ENCODE results near the gene ABCC5.
A peak's percentile ranks its signal among the peaks of the same experiment; 100 is the strongest.
"Not testable (repeated sequence)": the region's sequence is repeated elsewhere in the genome, so short reads cannot be mapped to it uniquely, and the experiment has no call there.

ABCC5 gene

DNA sequence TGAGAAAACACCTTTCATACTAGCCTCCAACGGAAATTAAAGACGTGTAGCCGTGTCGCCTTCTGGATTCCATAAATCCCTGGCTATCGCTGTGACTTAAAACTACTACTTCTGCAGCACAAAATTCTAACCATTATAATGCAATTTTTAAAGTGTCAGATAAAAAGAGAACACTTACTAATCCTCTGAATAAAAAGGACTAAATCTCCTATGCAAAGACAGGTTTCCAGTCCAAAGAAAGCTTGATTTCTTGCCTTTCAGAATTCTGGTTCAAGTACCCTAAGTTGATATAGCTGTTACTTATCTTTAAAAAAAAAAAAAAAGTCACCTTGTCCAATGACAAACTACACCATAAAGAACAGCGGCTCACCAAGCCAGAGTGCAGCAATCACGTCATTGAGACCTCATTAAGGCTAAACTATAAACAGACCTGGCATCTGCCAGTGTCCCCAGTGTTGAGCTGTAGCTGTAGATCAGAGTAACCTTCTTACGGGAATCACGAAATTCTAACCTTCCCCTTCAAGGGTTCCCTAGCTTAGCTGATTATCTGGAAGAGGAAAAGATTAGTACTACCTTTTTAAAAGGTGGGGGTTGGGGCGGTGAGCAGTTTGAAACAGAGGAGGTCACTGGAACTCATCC, 2.2 kb downstream of the ABCC5 start:
- ATAC-seq = no peak

DNA sequence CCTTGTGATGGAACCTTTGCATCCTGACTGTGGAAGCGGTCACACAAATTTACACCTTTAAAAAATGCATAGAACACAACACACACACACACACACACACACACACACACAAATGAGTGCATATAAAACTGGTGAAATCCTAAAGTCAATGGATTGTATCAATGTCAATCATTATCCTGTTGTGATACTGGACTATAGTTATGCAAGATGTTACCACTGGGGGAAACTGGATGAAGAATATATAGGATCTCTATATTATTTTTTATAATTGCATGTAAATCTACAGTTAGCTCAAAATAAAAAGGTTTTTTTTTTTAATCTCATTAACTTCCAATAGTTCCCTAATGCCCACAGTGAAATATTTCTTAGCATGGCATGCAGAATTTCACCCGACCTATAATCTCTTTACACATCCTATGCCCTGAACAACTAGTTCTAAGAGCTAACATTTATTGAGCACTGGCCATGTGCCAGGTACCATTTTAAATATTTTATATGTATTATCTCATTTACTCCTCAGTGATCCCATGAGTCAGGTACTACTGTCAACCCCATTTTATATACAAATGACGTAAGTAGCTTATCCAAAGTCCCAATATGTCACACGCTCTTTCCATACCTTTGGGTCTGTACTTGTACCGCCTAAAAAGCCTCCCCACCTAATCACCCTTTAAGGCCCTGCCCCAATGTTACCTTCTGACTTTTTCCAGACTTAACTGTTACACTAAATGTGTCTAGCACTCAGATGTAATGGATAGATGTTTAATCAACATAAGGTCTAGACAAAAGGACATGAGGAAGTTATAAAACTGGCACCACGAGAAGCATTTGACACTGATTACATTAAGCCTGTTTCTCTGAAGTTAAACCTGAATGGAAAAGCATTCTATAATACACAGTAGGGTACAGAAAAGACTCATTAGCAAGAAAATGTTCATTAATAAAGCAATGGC, 5.5 kb downstream of the ABCC5 start:
- ATAC-seq = no peak

DNA sequence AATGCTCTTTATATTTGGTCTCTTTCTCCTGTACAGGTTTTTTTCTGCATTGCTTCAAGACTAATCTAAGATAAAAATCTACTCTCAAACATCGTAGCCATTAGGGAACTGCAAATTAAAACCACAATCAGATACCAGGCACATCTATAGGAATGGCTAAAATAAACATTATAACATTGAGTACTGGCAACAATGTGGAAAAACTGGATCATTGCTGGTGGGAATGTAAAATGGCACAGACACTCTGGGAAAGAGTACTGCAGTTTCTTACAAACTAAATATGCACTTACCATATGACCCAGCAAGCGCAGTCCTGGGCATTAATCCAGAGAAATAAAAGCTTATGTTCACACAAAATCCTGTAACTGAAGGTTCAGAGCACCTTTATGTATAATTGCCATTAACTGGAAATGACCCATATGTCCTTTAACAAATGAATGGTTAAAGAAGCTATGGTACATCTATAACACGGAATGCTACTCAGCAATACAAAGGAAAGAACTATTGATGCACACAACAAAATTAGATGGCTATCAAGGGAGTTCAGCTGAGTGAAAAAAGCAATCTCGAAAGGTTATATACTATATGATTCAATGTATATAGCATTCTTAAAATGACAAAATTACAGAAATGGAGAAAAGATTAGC, 6.3 kb downstream of the ABCC5 start:
- no peak for ATAC-seq

DNA sequence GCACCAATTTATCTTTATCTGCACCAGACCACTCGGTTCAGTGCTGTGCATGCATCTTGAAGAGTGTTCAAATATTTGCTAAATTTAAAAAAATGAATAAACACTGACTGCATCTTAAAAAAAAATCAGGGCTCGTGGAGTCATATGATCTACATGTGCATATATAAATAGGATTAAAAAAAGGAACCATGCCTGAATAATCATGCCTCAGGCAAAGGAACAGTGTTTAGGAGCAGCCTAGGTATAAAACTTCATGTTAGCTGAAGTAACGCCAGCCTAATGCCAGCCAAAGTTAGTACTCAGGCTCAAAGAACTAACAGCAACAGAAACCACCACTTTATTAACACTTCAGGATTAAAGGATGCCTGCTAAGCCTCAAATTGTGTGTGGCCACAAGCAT, 9.5 kb downstream of the ABCC5 start:
- ATAC-seq = no peak

DNA sequence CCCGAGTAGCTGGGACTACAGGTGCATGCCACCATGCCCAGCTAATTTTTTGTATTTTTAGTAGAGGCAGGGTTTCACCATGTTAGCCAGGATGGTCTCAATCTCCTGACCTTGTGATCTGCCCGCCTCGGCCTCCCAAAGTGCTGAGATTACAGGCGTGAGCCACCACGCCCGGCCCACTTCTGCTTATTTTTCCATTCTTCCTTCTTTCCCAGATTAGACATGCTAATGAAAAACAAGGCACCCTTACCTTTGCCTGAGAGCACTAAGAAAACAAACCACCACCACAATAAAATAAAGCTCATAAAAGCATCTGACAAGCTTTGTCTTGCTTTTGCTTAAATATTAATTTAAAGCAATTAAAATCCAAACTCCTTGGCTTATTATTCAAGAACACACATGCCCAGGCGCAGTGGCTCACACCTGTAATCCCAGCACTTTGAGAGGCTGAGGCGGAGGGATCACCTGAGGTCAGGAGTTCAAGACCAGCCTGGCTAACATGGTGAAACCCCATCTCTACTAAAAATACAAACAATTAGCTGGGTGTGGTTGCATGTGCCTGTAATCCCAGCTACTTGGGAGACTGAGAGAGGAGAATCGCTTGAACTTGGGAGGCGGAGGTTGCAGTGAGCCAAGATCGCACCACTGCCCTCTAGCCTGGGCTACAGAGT, 10.4 kb downstream of the ABCC5 start:
- not testable (repeated sequence) for ATAC-seq

DNA sequence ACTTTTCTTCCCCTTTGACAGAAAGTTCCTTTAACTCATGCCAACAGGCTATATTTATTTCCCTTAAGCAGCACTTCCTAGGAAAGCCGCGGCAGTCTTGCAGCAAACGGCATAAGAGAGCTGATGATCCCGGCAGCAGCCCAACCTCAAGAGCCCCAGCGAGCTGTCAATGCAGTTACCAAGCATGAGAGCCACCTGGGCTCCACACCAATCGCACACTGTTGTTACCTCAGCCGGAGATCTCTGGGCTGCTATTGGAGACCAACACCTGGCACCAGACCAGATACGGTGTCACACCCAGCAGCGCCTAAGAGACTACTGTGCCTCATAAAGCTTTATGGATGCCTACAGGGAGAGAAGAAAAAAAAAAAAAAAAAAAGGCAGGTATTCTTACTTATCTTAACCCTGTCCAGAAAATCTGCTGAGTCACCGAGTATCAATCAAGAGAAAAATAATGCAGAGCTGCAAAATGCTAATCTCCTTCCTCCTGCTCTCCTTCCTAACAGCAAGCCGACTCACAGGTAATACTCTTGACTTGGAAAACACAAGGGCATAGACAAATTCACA, 11.7 kb downstream of the ABCC5 start:
- ATAC-seq = peak; percentile 46 to 63

DNA sequence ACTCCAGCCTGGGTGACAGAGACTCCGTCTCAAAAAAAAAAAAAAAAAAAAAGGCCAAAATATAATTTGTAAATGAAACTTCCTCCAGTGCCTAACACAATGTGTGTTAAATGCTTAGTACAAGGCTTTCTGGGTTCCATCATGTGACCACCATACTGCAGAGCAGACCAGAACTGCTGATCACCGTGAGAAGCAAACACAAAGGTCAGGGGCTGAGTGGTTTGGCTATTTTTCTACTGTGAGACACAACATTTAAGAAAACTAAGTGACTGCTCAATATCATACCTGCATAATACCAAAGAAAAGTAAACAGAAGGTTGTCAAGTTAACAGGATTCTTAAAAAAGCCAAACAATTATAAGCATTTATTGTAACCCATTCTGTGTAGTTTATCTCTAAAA, 13.2 kb downstream of the ABCC5 start:
- no peak for ATAC-seq

DNA sequence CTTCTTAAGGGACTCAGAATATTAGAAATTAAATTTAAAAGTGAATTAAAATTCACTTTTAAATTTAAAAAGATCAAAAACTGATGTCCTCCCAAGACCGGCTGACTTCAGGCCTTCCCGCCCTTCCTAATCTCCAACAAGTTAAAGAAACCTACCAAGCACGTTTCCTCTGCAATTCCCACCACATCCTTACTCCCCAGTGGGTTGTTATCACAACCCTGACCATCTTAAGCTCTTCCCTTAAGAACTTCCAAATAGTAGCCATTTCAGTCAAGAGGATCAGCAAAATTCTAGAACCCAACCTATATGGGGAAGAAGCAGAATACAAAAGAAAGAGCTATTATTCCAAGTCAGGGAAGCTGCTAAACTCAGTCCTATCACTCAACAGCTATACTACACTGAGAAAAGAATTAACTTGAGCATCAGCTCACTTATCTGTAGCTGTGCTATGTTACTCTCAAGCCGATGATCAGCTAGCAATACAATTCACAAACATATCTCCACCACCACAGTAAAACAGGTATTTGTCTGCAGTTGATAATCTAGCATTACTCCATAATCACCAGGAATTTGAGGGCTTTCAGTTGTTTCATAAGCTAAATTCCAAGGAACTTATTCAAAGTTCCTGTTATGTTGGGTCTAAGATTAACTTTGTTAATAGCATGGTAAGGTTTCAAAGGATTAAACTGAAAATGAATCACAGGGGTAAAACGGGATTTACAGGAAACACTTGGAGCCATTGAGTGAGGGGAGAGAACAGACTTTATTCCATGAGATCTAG, 14.3 kb downstream of the ABCC5 start:
- no peak for ATAC-seq

DNA sequence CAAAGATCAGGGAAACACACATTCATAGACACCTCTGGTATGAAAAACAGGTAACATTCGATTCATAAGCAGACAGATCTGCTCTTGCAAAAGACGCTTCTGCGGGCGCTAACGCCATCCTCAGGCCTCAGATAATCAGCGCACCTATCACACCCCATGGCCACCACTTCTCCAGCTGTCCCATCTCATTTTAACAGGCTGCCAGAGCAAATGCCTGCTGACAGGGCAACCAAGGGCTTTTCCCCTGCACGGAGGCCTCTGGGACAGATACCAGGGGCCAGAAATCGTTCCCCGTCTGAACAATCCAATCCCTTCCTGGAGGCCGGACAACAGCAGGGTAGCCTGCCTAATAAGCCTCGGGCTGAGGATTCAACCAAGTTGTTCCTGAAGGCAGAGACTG, 15.2 kb downstream of the ABCC5 start:
- no peak for ATAC-seq

DNA sequence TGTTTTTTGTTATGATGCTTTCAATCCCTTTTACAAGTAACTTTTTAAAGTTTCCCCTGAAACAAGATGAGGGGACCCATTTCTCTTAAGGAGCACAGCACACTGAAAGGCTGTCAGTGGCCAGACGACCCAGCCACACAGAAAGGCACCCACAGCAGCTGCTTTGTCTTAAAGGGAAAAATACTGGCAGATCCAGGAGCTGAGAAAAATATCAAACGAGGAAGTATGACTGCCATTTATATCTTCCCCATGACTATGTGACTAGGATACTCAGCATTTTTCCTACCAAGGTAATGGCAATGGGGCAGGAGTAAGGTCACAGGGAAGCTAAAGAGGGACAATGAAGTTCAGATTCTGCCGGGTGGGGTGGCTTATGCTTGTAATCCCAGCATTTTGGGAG, 15.9 kb downstream of the ABCC5 start:
- no peak for ATAC-seq

DNA sequence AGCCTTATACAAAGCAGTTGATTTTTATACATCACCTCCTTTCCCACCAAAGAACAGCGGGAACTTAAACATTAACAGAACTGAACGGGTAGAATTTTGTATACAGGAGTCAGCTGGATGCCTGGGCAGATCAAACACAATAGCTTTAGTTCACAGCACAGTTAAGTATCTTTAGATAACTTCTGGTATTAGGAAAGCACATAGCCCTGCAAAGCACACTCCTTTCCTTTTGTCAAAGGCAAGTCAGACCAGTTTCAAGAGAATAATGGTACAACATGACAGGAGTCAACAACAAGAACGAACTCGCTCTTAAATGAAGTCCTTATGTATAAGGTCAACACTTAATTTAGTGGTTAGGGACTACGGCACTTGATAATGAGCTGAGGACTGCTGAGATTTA, 26.3 kb downstream of the ABCC5 start:
- no peak for ATAC-seq

DNA sequence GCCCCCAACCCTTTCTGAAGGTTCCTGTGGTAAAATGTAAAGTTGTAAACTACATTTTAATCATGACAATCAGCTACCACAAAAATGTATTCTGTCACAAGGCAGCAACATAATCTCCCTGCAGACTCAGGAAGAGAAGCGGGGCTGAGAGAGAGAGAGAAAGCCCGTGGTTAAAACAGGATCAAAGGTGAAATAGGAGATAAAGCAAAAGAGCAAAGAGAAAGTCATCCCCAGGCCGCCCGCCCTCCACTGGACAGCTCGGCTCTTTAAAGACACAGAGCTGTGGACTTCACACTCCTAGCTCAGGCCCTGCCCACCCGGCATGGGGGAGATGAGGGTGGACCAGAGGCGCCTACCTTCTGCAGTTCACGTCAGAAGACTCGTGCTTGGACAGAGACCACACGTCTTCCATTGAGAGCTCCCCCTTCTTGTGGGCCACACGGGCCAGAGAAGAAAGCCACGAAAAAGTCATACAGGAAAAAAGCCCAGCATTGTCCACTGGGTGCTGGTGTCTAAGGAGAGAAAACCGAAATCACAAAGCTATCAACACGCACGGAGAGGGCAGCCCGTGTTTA, 29.4 kb downstream of the ABCC5 start:
- ATAC-seq = no peak

DNA sequence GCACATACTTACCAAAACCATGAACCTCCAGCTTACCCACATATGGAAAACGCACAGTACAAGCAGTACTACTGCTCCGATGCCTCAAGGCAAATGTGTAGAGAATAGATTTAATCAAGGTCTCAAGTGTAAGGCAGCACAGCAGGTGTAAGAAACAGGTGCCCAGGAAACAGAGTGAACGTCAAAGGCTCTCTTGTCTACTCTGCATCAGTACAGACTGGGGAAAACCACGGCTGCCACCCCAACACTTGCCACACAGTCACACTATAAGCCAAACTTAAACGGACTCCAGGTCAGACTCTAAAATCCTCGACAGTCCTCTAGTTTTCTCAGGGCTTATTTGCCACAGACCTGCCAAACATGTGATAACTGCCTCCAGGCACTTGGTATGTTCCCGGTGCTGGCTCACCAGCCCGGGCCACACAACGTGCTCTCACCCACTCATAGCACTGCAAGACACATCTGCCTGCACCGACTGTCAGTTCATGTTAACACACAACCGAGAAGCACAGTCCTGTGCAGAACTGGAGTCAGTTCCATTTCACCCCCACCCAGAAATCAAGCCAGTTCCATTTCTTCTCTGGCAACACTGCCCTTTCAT, 30.6 kb downstream of the ABCC5 start:
- no peak for ATAC-seq

DNA sequence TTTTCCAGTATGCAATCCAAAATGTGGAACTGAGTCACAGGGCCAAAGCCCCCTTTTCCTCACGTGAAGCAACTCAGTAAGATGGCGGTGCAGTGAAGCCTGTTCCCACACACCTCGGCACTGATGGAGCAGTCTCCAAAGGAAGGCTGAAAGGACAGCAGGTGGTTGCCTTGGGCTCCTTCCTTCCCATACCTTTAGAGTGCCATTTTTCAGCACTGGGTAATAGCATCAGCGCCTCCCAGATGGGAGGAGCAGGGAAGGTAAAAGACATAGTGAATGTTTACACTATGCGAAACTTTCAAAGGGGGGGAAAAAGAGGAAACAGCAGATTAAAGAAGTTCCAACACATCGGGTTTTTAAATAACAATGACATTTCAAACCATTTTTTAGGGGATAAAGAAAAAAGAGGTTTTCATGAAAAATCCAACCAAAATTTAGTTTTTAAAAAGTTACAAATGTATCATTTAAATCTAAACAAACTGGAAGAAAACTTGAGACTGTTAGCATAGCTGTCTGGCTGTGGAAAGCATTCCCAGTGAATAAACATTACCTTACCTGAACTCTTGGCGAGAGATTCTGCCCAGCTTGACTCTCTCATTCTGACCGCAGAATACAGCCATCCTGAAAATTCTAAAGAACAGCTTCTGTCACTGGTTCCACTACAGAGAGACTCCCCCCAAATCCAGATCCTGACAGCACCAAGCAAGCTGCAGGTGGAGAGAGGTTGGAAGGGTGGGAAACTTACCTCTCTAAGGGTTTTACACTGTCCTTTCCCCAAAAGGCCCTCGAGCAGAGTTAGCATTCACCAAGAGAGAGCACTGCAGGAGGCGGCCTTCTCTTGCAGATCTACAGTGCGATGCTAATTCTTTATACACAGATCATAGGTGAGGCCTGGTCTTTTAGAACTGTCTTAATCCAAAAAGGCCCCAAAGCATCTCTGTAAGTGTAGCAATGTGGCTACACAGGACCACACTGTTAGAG, 32.6 kb downstream of the ABCC5 start:
- ATAC-seq = no peak

DNA sequence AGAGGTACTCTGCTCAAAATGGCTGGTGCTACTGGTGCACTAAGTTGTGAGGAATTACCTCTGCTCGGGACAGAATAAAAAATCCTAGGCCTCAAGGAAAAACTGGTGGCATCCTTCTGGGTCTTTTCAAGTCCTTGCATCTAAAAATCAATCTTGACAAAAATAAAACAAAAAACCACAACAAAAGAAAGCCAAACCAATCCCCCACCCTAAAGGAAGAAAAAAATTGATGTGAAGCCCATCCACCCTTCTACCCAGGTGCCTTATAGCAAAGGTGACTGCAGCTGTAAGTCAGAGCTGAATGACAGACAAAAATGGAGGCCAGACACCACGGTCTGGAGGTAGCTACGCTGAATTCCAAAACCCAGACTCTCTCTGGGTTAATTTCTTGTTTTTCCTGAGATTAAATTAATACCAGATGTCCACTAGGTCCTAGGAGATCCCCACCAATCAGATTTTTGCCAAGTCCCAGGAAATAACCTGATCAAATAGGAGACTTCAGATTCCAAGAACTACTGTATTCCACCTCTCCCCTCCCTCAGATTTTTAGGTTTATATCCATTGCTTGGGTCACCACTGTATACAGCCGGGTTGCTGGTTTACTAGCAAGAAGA, 33.5 kb downstream of the ABCC5 start:
- ATAC-seq = no peak

DNA sequence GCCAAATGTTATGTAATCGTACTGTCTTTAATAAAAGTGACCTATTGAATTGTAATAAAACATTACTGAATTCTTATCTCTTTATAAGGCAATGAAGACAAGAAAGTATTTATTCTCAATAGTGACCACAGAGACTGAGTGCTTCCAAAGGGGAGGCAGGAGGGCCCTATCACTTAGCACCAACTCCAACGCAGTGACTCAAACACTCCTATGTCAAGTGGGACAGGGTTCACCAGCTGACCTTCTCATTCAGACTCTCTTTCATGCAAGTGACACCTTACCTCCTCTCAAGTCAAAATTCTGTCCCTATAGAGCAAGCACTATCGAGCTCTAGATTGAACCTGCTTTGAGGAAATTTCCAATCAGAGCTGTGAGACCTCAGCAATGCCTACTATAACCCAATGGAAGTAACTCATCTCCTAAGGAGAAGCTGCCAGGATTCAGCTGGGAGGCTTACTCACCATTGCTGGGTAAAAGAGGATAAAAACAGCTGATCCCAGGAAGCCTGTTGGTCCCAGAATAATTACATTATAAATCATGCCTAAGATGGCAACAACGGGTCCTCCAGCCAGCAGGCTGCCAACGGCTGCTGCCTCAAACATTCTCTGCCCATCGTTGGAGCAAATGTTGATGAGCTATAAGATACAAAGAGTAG, 35.6 kb downstream of the ABCC5 start:
- ATAC-seq = no peak

DNA sequence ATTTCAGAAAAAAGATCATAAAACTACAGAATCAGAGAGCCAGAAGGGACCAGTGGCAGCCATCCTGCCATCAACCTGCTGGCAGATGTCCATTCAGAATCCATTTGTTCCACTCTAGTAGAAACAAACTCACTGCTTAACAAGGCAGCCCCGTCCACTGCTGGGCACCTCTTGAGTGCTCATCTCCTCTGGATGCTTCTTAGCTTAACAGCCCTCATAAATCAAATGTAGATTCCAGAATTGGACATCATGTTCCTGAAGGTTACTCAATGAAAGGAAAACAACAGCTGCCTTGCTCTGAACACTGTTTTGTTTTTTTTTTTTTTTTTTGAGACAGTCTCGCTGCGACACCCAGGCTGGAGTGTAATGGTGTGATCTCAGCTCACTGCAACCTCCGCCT, 37.3 kb downstream of the ABCC5 start:
- ATAC-seq = no peak

DNA sequence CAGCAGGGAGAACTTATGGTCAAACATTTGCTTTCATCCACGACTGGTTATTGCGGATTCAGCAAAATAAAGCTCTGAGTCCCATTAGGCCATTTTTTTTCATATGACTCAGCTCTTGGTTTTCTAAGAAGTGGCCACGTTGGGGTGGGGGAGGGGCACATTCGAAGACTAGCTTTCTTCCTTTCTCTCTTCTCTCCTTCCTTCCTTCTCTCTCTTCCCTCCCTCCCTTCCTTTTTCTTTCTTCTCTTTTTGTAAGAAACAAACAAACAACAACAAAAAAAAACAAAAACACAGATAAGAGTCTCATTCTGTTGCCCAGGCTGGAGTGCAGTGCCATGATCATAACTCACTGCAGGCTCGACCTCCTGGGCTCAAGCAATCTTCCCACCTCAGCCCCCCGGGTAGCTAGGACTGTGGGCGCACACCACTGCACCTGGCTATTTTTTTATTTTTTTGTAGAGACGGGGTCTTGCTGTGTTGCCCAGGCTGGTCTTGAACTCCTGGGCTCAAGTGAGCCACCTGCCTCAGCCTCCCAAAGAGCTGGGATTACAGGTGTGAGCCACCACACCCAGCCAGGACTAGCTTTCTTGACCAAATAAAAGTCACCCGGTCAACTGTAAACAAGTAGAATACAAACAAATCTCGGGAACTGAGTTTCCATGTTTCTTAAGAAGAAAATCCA, 41.6 kb downstream of the ABCC5 start:
- no peak for ATAC-seq
